ENCODE data around the gene PRAMEF13.
"Not testable (repeated sequence)": the region's sequence is repeated elsewhere in the genome, so short reads cannot be mapped to it uniquely, and the experiment has no call there.

PRAMEF13 gene

GRCh38 chr1:13228343-13228781 lies 27.2 kb upstream of the PRAMEF13 start:
- Histone ChIP-seq H3K27ac (no peak overlapping the region), H3K9me3 (ENCODE audit: low read depth, low read length) (no peaks in the 10 kb centered on the region)

DNA sequence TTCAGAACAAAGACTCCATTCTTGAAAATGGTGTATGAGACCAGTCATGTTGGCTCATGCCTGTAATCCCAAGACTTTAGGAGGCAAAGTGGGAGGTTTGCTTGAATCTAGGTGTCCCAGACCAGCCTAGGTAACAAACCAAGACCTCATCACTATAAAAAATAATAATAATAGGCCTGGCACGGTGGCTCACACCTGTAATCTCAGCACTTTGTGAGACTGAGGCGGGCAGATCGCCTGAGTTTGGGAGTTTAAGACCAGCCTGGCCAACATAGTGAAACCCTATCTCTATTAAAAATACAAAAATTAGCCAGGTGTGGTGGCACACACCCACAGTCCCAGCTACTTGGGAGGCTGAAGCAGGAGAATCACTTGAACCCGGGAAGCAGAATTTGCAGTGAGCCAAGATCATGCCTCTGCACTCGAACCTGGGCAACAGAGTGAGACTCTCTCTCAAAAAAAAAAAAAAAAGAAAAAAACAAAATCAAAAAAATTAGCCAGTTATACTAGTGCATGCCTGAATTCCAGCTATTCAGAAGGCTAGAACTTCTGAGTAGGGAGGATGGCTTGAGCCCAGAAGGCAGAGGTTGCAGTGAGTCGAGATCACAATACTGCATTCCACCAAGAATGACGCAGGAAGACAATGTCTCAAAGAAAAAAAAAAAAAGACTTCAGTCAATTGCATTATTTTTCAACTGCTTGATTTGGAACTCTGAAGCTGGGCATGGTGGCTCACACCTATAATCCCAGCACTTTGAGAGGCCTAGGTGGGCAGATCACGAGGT lies 26.3 kb upstream of the PRAMEF13 start:
- H3K9me3 ChIP-seq (ENCODE audit: low read depth, low read length); H3K36me3 ChIP-seq (ENCODE audit: insufficient read depth, low read length); H3K9ac ChIP-seq (ENCODE audit: insufficient read length); H3K27ac ChIP-seq; H3K4me3 ChIP-seq; DNase-seq (ENCODE audit: low read depth, low spot score): not testable (repeated sequence)

More at GRCh38 chr1:13228343-13228781, 27.2 kb upstream of the PRAMEF13 start:
- Histone ChIP-seq H3K9ac (ENCODE audit: insufficient read length) (no peak overlapping the region), H3K36me3 (ENCODE audit: insufficient read depth, low read length) (no peaks in the 10 kb centered on the region), H3K4me3 (no peak overlapping the region)
- no peak for DNase-seq (ENCODE audit: low read depth, low spot score)
- TF ChIP-seq FOXP2 (optimal IDR thresholded peaks at IDR 0.05; ENCODE audit: control extremely low read depth, extremely low read length, insufficient read depth) = no peak
- no peak for TF ChIP-seq EZH2 (IDR thresholded peaks at IDR 0.05)
- TF ChIP-seq POLR2AphosphoS5 (IDR thresholded peaks at IDR 0.05; ENCODE audit: borderline replicate concordance, low read depth, low read length) = no peak

- H3K36me3 ChIP-seq (ENCODE audit: insufficient read depth, low read length); H3K9ac ChIP-seq (ENCODE audit: insufficient read length); H3K27ac ChIP-seq; DNase-seq (ENCODE audit: low read depth, low spot score); H3K9me3 ChIP-seq (ENCODE audit: low read depth, low read length); H3K4me3 ChIP-seq: not testable (repeated sequence)
These were observed 24.5 kb upstream of the PRAMEF13 start, which contains the start of gene PRAMEF18 for GRCh38 chr1:13225675-13226204. PRAMEF18 (minus strand) TSS chr1:13226154; CDS start chr1:13226106, 48 bp downstream.

- no peak overlapping the region for H3K9ac ChIP-seq (ENCODE audit: insufficient read length)
- no peaks in the 10 kb centered on the region for H3K9me3 ChIP-seq (ENCODE audit: low read depth, low read length)
- no peak for DNase-seq (ENCODE audit: low read depth, low spot score)
- H3K4me3 ChIP-seq = no peak overlapping the region
- no peak for TF ChIP-seq EZH2 (IDR thresholded peaks at IDR 0.05)
- no peak for TF ChIP-seq POLR2AphosphoS5 (IDR thresholded peaks at IDR 0.05; ENCODE audit: borderline replicate concordance, low read depth, low read length)
- no peak for TF ChIP-seq FOXP2 (optimal IDR thresholded peaks at IDR 0.05; ENCODE audit: control extremely low read depth, extremely low read length, insufficient read depth)
- no peak overlapping the region for H3K27ac ChIP-seq
- H3K36me3 ChIP-seq (ENCODE audit: insufficient read depth, low read length) = no peaks in the 10 kb centered on the region
These were observed 23.4 kb upstream of the PRAMEF13 start for GRCh38 chr1:13224480-13225060.

DNA sequence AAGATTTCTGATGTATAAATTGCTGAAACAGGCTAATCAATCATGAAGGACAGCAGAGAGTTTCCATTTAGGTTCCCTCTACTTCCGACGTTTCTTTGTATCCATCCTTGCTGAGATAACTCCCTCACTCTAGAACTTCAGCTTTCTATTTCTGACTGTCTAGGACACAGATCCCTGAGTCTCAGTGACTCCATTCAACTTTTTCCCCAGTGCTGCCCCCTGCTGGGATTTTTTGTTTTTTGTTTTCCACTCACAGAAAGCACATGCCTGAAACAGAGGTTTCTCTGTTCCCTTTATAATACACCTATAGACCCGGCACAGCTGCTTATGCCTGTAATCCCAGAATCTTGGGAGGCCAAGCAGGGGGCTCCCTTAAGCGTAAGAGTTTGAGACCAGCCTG lies 21.6 kb upstream of the PRAMEF13 start:
- not testable (repeated sequence) for DNase-seq (ENCODE audit: low read depth, low spot score); H3K4me3 ChIP-seq; H3K9ac ChIP-seq (ENCODE audit: insufficient read length); H3K36me3 ChIP-seq (ENCODE audit: insufficient read depth, low read length); H3K27ac ChIP-seq; H3K9me3 ChIP-seq (ENCODE audit: low read depth, low read length)

DNA sequence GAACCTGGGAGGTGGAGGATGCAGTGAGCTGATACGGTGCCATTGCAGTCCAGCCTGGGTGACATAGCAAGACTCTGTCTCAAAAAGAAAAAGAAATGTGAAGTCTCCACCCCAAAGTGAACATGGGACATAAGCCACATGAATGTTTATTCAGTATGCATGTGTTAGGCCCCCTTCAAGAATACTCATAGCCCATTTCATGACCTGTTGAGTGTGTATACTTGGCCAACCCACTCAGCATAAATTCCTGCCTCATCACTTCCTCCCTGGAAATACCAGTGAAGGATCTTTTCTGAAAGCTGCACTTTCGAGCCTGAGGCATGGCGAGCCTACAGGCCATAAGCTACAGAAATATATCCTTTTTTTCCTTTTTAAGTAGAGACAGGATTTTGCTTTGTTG lies 18.0 kb upstream of the PRAMEF13 start:
- H3K4me3 ChIP-seq; H3K27ac ChIP-seq; H3K9me3 ChIP-seq (ENCODE audit: low read depth, low read length); DNase-seq (ENCODE audit: low read depth, low spot score); H3K9ac ChIP-seq (ENCODE audit: insufficient read length); H3K36me3 ChIP-seq (ENCODE audit: insufficient read depth, low read length): not testable (repeated sequence)

DNA sequence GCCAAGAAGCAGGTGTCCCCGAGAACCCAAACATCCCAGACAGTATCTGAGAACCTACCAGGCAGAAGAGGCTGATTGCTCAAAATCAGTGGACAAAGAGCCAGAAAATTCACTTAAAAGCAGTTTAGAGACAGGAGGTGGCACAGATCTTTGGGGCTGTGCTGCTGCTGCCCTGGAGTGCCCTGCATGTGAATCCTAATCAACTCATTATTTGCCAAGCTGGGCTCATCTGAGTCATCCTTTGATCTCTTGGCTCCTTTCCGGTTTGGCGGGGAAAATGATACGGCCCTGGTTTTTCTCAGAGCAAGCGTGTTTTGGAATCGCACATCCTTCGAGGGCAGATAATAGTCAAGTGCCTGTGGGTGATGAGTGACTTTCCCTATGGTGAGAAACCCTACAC lies 15.4 kb upstream of the PRAMEF13 start:
- not testable (repeated sequence) for DNase-seq (ENCODE audit: low read depth, low spot score); H3K27ac ChIP-seq; H3K4me3 ChIP-seq; H3K9me3 ChIP-seq (ENCODE audit: low read depth, low read length); H3K36me3 ChIP-seq (ENCODE audit: insufficient read depth, low read length); H3K9ac ChIP-seq (ENCODE audit: insufficient read length)

DNA sequence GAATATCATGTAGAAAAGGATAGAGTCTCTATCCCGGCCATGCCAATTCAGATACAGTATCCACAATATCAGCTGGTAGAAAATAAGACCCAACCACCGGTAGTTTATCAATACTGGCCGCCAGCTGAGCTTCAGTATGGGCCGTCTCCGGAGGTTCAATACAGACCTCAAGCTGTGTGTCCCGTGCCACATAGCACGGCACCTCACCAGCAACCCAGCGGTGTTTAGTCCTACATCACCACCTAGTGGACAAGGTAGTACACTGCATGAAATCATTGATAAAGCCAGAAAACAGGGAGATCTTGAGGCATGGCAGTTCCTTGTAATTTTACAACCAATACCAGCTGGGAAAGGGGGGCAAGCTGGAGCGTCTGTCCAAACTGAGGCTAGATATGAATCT lies 7.5 kb upstream of the PRAMEF13 start:
- not testable (repeated sequence) for H3K9me3 ChIP-seq (ENCODE audit: low read depth, low read length); H3K36me3 ChIP-seq (ENCODE audit: insufficient read depth, low read length); DNase-seq (ENCODE audit: low read depth, low spot score); H3K9ac ChIP-seq (ENCODE audit: insufficient read length); H3K4me3 ChIP-seq; H3K27ac ChIP-seq

GRCh38 chr1:13171548-13171947 lies 29.7 kb downstream of the PRAMEF13 start, which contains the start of gene PRAMEF9:
PRAMEF9 (plus strand) TSS chr1:13171848; CDS start chr1:13175281, 3,433 bp downstream.
- H3K9me3 ChIP-seq (ENCODE audit: low read depth, low read length); H3K36me3 ChIP-seq (ENCODE audit: insufficient read depth, low read length); H3K9ac ChIP-seq (ENCODE audit: insufficient read length); H3K4me3 ChIP-seq; H3K27ac ChIP-seq; DNase-seq (ENCODE audit: low read depth, low spot score): not testable (repeated sequence)

GRCh38 chr1:13165531-13165930 lies 35.7 kb downstream of the PRAMEF13 start, which contains the start of gene HNRNPCL4:
HNRNPCL4 (minus strand) TSS chr1:13165631; CDS start chr1:13165467, 164 bp downstream.
- not testable (repeated sequence) for H3K27ac ChIP-seq; DNase-seq (ENCODE audit: low read depth, low spot score); H3K9me3 ChIP-seq (ENCODE audit: low read depth, low read length); H3K9ac ChIP-seq (ENCODE audit: insufficient read length); H3K36me3 ChIP-seq (ENCODE audit: insufficient read depth, low read length); H3K4me3 ChIP-seq

DNA sequence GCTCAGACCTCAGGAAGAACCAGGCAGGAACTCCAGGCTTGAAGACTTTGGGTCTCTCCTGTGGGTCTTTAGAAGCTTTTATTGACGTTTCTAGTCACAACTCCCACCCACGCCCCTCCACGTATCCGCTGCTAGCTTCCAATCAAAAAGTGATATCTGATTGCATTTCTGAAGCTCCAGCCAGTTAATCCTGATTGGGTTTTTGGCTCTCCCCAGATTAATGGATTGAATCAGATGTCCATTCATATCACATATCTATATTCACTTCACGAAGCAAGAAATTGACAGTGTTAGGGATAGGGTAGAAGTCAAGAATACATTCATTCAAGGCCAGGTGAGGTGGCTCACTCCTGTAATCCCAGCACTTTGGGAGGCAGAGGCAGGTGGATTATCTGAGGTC lies 45.3 kb downstream of the PRAMEF13 start, which contains the start of gene PRAMEF26:
PRAMEF26 (minus strand) TSS at position 101 of the 400 bp plus-strand sequence. CDS start 2,914 bp downstream, outside the sequence.
- not testable (repeated sequence) for DNase-seq (ENCODE audit: low read depth, low spot score); H3K4me3 ChIP-seq; H3K27ac ChIP-seq; H3K9ac ChIP-seq (ENCODE audit: insufficient read length); H3K36me3 ChIP-seq (ENCODE audit: insufficient read depth, low read length); H3K9me3 ChIP-seq (ENCODE audit: low read depth, low read length)

Data from SK-N-MC (cell line).